GM12878 (cell line): Measurements from ENCODE around the gene ANAPC15. TPM values are rescaled to one million over a fixed set of nuclear protein-coding genes. Genes with fewer than 3 reads are reported as not detected.
A peak's percentile ranks its signal among the peaks of the same experiment; 100 is the strongest.

Experiments used
- BCL11A ChIP-seq: IDR thresholded peaks from 2 replicates; pipeline ENCODE4 v1.6.1; 2011; ENCODE audit warnings: low read depth, low read length
- CBFB ChIP-seq: IDR thresholded peaks from 2 replicates; pipeline ENCODE4 v1.6.1; 2016; ENCODE audit warnings: antibody characterized with exemption, low read depth
- CHD4 ChIP-seq: fragments of 200-600 bp; sonication (generic); IDR thresholded peaks from 2 replicates; pipeline ENCODE4 v1.6.1; 2016; ENCODE audit warnings: mild to moderate bottlenecking
- CREB1 ChIP-seq: IDR thresholded peaks from 2 replicates; pipeline ENCODE4 v1.6.1; 2012; ENCODE audit warnings: low read depth, mild to moderate bottlenecking, inconsistent platforms
- CREM ChIP-seq: IDR thresholded peaks from 2 replicates; pipeline ENCODE4 v1.6.1; 2014; ENCODE audit warnings: antibody characterized with exemption, low read depth
- EGR1 ChIP-seq, 2 experiments: IDR thresholded peaks; 1 replicate in 1 of 2; 2 replicates in 1 of 2; pipeline ENCODE4 v1.6.1; 2011 to 2012; ENCODE audit warnings: low read depth in 2 of 2, low read length in 2 of 2, borderline replicate concordance in 1 of 2, mild to moderate bottlenecking in 1 of 2, moderate library complexity in 1 of 2
- FOXM1 ChIP-seq: IDR thresholded peaks from 2 replicates; pipeline ENCODE4 v1.6.1; 2012; ENCODE audit warnings: low read depth, mild to moderate bottlenecking, inconsistent platforms, low read length, moderate library complexity
- HDAC2 ChIP-seq: fragments of 200-600 bp; sonication (generic); IDR thresholded peaks from 2 replicates; pipeline ENCODE4 v1.6.1; 2017
- HDAC6 ChIP-seq: fragments of 200-600 bp; sonication (generic); IDR thresholded peaks from one replicate; pipeline ENCODE4 v1.8.0; 2017; ENCODE audit warnings: antibody characterized with exemption; ENCODE audit not compliant: unreplicated experiment
- IKZF1 ChIP-seq: fragments of 450-650 bp; conservative IDR thresholded peaks from 2 replicates; pipeline ENCODE4 v1.6.1; 2017; ENCODE audit warnings: antibody characterized with exemption, mild to moderate bottlenecking
- IKZF2 ChIP-seq, 2 experiments: fragments of 450-650 bp; IDR thresholded peaks; 2 replicates each; pipeline ENCODE4 v1.6.1; 2017; ENCODE audit warnings: mild to moderate bottlenecking in 2 of 2, moderate library complexity in 2 of 2
- KAT2A ChIP-seq: conservative IDR thresholded peaks from 2 replicates; pipeline ENCODE4 v1.6.1; 2011; ENCODE audit warnings: low read depth, low read length; ENCODE audit not compliant: control insufficient read depth
- NBN ChIP-seq: fragments of 450-650 bp; IDR thresholded peaks from 2 replicates; pipeline ENCODE4 v1.6.1; 2016
- NFYB ChIP-seq: IDR thresholded peaks from 2 replicates; pipeline ENCODE4 v1.6.1; 2011; ENCODE audit warnings: low read depth, mild to moderate bottlenecking, low read length, improper control_type of control experiment, moderate library complexity; ENCODE audit not compliant: insufficient read depth
- NR2C1 ChIP-seq: fragments of 450-650 bp; IDR thresholded peaks from 2 replicates; pipeline ENCODE4 v1.6.1; 2017; ENCODE audit warnings: antibody characterized with exemption, mild to moderate bottlenecking, moderate library complexity
- NRF1 ChIP-seq: conservative IDR thresholded peaks from 2 replicates; pipeline ENCODE4 v1.6.1; 2011; ENCODE audit warnings: mild to moderate bottlenecking, low read depth, low read length, improper control_type of control experiment
- PAX8 ChIP-seq: fragments of 450-650 bp; IDR thresholded peaks from 2 replicates; pipeline ENCODE4 v1.6.1; 2017; ENCODE audit warnings: mild to moderate bottlenecking, moderate library complexity
- PML ChIP-seq: IDR thresholded peaks from 2 replicates; pipeline ENCODE4 v1.6.1; 2012; ENCODE audit warnings: low read length, inconsistent platforms
- POLR2AphosphoS2 ChIP-seq: IDR thresholded peaks from 2 replicates; pipeline ENCODE4 v1.6.1; 2011; ENCODE audit warnings: low read depth, mild to moderate bottlenecking, low read length, improper control_type of control experiment, moderate library complexity
- POLR2AphosphoS5 ChIP-seq: IDR thresholded peaks from 2 replicates; pipeline ENCODE4 v1.6.1; 2011; ENCODE audit warnings: mild to moderate bottlenecking, low read length, inconsistent platforms
- RUNX3 ChIP-seq: IDR thresholded peaks from 2 replicates; pipeline ENCODE4 v1.6.1; 2012; ENCODE audit warnings: low read length, inconsistent platforms
- SIX5 ChIP-seq: IDR thresholded peaks from 2 replicates; pipeline ENCODE4 v1.6.1; 2011; ENCODE audit warnings: mild to moderate bottlenecking, low read depth, low read length, moderate library complexity; ENCODE audit not compliant: severe bottlenecking
- SMARCA5 ChIP-seq: fragments of 450-650 bp; IDR thresholded peaks from 2 replicates; pipeline ENCODE4 v1.6.1; 2017; ENCODE audit warnings: mild to moderate bottlenecking
- SPI1 ChIP-seq: IDR thresholded peaks from 2 replicates; pipeline ENCODE4 v1.6.1; 2011; ENCODE audit warnings: low read depth, mild to moderate bottlenecking, low read length, moderate library complexity, borderline replicate concordance; ENCODE audit not compliant: insufficient read depth
- SUZ12 ChIP-seq: fragments of 200-600 bp; sonication (generic); IDR thresholded peaks from one replicate; pipeline ENCODE4 v1.6.1; 2018; ENCODE audit warnings: antibody characterized with exemption, mild to moderate bottlenecking; ENCODE audit not compliant: unreplicated experiment
- WRNIP1 ChIP-seq: IDR thresholded peaks from 2 replicates; pipeline ENCODE4 v1.6.1; 2011; ENCODE audit warnings: low read depth, low read length, improper control_type of control experiment, borderline replicate concordance
- polyA plus RNA-seq, 11 experiments: library from polyadenylated mRNA; depleted of rRNA in 4 of 11; unstranded in 6 of 11; stranded (reverse) in 5 of 11; fragments of >200 nt; fragmentation: Nextera tagmentation in 4 of 11; fragmentation: Illumina TruSeq in 1 of 11; extraction: Ambion mirVana in 4 of 11; extraction: Trizol in 1 of 11; gene quantifications; 1 replicate in 1 of 11; 2 replicates in 10 of 11; pipeline versions ENCODE4 v1.2.1 to v1.2.3, GENCODE V29; 2011 to 2016; ENCODE audit warnings: inconsistent platforms in 2 of 11, missing spikeins in 2 of 11, low read depth in 1 of 11
- total RNA-seq, 4 experiments: library from RNA; depleted of rRNA in 3 of 4; stranded (reverse); fragments of >200 nt in 3 of 4; fragmentation: Illumina TruSeq in 1 of 4; extraction: Trizol in 1 of 4; gene quantifications; 2 replicates each; pipeline versions ENCODE4 v1.2.1 to v1.2.3, GENCODE V29; 2013 to 2021
- TF ChIP-seq, protein P1 (sequence below): fragments of 450-650 bp; formaldehyde crosslinking; IDR thresholded peaks from 2 replicates; pipeline ENCODE4 v1.4.0; 2022; ENCODE audit warnings: mild to moderate bottlenecking, moderate library complexity
- TF ChIP-seq, protein P2 (sequence below): fragments of 450-650 bp; IDR thresholded peaks from 2 replicates; pipeline ENCODE4 v1.6.1; 2016; ENCODE audit warnings: mild to moderate bottlenecking
- TF ChIP-seq, protein P3 (sequence below): fragments of 150-350 bp; IDR thresholded peaks from 2 replicates; pipeline ENCODE4 v1.6.1; 2014; ENCODE audit warnings: mild to moderate bottlenecking, low read depth, low read length

ANAPC15 gene
- total and polyA plus RNA-seq, 10 of the 15 experiments (the other 5 are each of a cell fraction or from before 2014, with no cell fraction given) = 83.4 to 372 (median 103) TPM

DNA sequence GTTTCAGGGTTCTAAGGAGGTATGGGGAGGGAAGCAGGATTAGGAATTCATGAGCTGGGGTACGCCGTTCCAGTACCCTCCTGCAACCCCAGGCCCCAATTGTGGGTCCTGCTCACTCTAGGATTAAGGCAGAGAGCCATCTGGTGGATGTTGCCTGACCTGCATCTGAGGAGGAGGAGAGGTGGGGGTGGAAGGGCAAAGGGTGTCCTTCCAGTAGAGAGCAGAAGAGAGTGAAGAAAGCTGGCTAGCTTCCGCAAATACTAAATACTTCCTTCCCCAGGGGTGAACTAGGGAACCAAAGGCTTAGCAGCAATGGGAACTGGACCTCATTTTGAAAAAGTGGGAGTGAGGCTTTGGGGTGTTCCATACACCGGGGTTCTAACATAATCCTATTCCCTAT is 21.2 kb downstream of the ANAPC15 start (continued):
- TF ChIP-seq POLR2AphosphoS2 (no peak), NBN (peak; percentile 39; the same call in 1 of the 2 replicates), WRNIP1 (0 out of 2 replicates have a peak, but pooled peaks have one; percentile 34), CHD4 (no peak), HDAC6 (no peak), RUNX3 (0 out of 2 replicates have a peak, but pooled peaks have one; percentile 16), SUZ12 (no peak), NFYB (no peak), CBFB (no peak), HDAC2 (no peak), KAT2A (no peak), POLR2AphosphoS5 (no peak), NRF1 (no peak), SPI1 (no peak), IKZF1 (peak; percentile 32; the same call in 1 of the 2 replicates), PML (no peak), FOXM1 (0 out of 2 replicates have a peak, but pooled peaks have one; percentile 38), CREB1 (no peak), IKZF2 (IDR thresholded peaks at IDR 0.05) (no peak), EGR1 (IDR thresholded peaks at IDR 0.05; ENCODE audit: borderline replicate concordance in 1 of 2, low read depth in 2 of 2, low read length in 2 of 2) (peak in 1 of 2 experiments; percentile 68; a peak in 2 of 3 replicates), SIX5 (no peak), SMARCA5 (0 out of 2 replicates have a peak, but pooled peaks have one; percentile 44), NR2C1 (peak; percentile 67), CREM (no peak), PAX8 (no peak), BCL11A (no peak)
- TF ChIP-seq, protein P1, sequence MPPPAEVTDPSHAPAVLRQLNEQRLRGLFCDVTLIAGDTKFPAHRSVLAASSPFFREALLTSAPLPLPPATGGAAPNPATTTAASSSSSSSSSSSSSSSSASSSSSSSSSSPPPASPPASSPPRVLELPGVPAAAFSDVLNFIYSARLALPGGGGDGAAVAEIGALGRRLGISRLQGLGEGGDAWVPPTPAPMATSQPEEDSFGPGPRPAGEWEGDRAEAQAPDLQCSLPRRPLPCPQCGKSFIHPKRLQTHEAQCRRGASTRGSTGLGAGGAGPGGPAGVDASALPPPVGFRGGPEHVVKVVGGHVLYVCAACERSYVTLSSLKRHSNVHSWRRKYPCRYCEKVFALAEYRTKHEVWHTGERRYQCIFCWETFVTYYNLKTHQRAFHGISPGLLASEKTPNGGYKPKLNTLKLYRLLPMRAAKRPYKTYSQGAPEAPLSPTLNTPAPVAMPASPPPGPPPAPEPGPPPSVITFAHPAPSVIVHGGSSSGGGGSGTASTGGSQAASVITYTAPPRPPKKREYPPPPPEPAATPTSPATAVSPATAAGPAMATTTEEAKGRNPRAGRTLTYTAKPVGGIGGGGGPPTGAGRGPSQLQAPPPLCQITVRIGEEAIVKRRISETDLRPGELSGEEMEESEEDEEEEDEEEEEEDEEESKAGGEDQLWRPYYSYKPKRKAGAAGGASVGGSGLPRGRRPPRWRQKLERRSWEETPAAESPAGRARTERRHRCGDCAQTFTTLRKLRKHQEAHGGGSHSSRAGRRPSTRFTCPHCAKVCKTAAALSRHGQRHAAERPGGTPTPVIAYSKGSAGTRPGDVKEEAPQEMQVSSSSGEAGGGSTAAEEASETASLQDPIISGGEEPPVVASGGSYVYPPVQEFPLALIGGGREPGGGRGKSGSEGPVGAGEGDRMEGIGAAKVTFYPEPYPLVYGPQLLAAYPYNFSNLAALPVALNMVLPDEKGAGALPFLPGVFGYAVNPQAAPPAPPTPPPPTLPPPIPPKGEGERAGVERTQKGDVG = no peak
- TF ChIP-seq, protein P2, sequence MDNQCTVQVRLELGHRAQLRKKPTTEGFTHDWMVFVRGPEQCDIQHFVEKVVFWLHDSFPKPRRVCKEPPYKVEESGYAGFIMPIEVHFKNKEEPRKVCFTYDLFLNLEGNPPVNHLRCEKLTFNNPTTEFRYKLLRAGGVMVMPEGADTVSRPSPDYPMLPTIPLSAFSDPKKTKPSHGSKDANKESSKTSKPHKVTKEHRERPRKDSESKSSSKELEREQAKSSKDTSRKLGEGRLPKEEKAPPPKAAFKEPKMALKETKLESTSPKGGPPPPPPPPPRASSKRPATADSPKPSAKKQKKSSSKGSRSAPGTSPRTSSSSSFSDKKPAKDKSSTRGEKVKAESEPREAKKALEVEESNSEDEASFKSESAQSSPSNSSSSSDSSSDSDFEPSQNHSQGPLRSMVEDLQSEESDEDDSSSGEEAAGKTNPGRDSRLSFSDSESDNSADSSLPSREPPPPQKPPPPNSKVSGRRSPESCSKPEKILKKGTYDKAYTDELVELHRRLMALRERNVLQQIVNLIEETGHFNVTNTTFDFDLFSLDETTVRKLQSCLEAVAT = no peak
- TF ChIP-seq, protein P3, sequence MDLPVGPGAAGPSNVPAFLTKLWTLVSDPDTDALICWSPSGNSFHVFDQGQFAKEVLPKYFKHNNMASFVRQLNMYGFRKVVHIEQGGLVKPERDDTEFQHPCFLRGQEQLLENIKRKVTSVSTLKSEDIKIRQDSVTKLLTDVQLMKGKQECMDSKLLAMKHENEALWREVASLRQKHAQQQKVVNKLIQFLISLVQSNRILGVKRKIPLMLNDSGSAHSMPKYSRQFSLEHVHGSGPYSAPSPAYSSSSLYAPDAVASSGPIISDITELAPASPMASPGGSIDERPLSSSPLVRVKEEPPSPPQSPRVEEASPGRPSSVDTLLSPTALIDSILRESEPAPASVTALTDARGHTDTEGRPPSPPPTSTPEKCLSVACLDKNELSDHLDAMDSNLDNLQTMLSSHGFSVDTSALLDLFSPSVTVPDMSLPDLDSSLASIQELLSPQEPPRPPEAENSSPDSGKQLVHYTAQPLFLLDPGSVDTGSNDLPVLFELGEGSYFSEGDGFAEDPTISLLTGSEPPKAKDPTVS = no peak
